Chondrocyte (in vitro differentiated cells): ENCODE data around the gene UNC5B. TPM values are rescaled to one million over a fixed set of nuclear protein-coding genes. Genes with fewer than 3 reads are reported as not detected.

Experiments used
- DNase-seq: peaks from one replicate; pipeline ENCODE4 v3.0.0; 2021; ENCODE audit warnings: mixed read lengths, low spot score
- H3K27ac Mint-ChIP-seq: one replicate; pipeline ENCODE4 v1.8.0; 2021; ENCODE audit warnings: mild to moderate bottlenecking, moderate library complexity, mixed read lengths; ENCODE audit not compliant: unreplicated experiment
- H3K27me3 Mint-ChIP-seq: 2 replicates; pipeline ENCODE4 v1.8.0; 2021; ENCODE audit warnings: low read depth, mixed read lengths
- H3K36me3 Mint-ChIP-seq: 2 replicates; pipeline ENCODE4 v1.8.0; 2021; ENCODE audit warnings: low read depth, mixed read lengths
- H3K4me1 Mint-ChIP-seq: 2 replicates; pipeline ENCODE4 v1.8.0; 2021; ENCODE audit warnings: low read depth, mild to moderate bottlenecking, mixed read lengths
- H3K4me3 Mint-ChIP-seq: one replicate; pipeline ENCODE4 v1.8.0; 2021; ENCODE audit warnings: mild to moderate bottlenecking, moderate library complexity, mixed read lengths; ENCODE audit not compliant: unreplicated experiment
- H3K9me3 Mint-ChIP-seq: 2 replicates; pipeline ENCODE4 v1.8.0; 2021; ENCODE audit warnings: low read depth, mixed read lengths
- total RNA-seq: library from RNA; stranded (reverse); gene quantifications from 3 replicates; pipeline ENCODE4 v1.2.1, GENCODE V29; 2021
- TF ChIP-seq, protein P1 (sequence below): fragments of 200-600 bp; sonication (generic); IDR thresholded peaks from 2 replicates; pipeline ENCODE4 v1.5.0; 2021; ENCODE audit warnings: antibody characterized with exemption, mild to moderate bottlenecking, moderate library complexity

Gene UNC5B
- total RNA-seq, 1 donor from 2014 or later: 57.9 TPM

DNA sequence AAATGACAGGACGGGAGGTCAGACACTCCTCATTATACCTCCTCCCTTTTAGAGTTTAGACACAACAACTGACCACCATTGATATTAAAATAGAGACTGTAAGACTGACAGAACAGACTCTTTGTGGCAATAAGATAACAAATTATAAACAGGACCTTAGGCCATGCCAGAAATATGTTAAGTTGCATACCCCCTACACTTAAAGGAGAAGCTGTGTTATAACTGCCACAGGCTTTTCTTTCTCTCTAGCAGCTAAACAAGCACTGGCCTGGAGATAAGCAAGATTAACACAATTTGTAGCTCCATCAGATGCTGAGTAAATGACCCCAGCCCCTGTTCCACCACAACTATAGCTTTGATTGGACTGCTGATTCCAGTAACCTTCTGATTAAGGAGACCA lies 10.5 kb upstream of the UNC5B start:
- Mint-ChIP-seq H3K36me3 (peaks cover 3% of the 10 kb centered on the region), H3K27me3 (peaks cover 18% of the 10 kb centered on the region)

DNA sequence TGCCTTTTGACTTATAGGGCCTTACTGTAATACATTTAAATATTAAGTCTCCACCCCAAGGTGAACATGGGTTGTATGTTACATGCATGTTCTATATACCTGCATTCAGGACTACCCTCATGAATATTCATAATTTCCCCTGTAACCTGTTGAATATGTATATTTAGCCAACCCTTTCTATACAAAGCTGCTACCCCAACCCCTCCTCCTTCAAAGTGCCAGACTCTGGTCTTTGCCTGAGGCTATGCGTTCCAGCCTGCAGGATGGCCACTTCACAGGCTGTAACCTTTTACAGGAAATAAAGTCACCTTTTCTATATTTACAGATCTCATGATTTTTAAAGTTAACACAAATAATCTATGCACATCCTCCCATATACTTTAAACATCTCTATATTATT lies 10.1 kb upstream of the UNC5B start:
- H3K27me3 Mint-ChIP-seq: peaks cover 20% of the 10 kb centered on the region
- DNase-seq: no peak
- peaks cover 12% of the 10 kb centered on the region for H3K4me1 Mint-ChIP-seq
- peaks cover 3% of the 10 kb centered on the region for H3K36me3 Mint-ChIP-seq
- TF ChIP-seq, protein P1, sequence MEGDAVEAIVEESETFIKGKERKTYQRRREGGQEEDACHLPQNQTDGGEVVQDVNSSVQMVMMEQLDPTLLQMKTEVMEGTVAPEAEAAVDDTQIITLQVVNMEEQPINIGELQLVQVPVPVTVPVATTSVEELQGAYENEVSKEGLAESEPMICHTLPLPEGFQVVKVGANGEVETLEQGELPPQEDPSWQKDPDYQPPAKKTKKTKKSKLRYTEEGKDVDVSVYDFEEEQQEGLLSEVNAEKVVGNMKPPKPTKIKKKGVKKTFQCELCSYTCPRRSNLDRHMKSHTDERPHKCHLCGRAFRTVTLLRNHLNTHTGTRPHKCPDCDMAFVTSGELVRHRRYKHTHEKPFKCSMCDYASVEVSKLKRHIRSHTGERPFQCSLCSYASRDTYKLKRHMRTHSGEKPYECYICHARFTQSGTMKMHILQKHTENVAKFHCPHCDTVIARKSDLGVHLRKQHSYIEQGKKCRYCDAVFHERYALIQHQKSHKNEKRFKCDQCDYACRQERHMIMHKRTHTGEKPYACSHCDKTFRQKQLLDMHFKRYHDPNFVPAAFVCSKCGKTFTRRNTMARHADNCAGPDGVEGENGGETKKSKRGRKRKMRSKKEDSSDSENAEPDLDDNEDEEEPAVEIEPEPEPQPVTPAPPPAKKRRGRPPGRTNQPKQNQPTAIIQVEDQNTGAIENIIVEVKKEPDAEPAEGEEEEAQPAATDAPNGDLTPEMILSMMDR: no peak
- H3K4me3 Mint-ChIP-seq: no peak overlapping the region
- H3K27ac Mint-ChIP-seq: no peak overlapping the region
- H3K9me3 Mint-ChIP-seq: peaks cover 17% of the 10 kb centered on the region

More for the DNA sequence above, 10.5 kb upstream of the UNC5B start:
- TF ChIP-seq, protein P1: no peak
- Mint-ChIP-seq H3K4me1 (peaks cover 12% of the 10 kb centered on the region), H3K9me3 (peaks cover 21% of the 10 kb centered on the region), H3K27ac (no peak overlapping the region), H3K4me3 (no peak overlapping the region)
- no peak for DNase-seq

DNA sequence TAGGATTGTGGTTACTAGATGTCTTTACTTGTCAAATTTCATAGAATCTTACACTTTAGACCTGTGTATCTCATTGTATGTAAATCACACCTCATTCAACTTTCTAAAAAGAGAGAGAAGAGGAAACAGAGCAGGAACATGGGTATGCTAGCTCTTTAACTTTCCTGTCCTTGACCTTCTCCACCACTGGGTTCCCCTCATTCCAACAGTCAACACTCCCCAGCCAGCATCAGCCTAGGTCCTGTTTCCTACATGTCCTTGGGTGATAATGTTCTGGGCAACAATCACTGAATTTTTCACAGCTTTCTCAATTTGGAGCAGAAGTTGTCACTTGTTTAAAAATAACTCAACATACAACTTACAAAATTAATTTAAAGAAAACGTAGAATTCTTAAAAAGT lies 9.2 kb upstream of the UNC5B start:
- H3K27ac Mint-ChIP-seq: no peak overlapping the region

DNA sequence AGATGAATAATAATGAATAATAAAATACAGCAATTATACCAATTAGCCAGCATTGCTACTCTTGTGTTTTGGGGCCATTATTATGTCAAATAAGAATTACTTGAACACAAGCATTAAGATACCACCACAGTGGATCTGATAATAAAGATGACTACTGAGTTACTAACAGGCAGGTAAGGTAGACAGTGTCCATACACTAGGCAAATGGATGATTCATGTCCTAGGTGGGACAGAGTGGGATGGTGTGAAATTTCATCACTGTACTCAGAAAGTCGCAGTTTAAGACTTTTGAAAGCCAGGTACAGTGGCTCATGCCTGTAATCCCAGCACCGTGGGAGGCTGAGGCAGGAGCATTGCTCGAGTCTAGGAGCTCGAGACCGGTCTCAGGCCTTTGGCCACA lies 8.7 kb upstream of the UNC5B start:
- H3K27ac Mint-ChIP-seq: no peak overlapping the region
- H3K9me3 Mint-ChIP-seq: peaks cover 4% of the 10 kb centered on the region
- peaks cover 20% of the 10 kb centered on the region for H3K27me3 Mint-ChIP-seq
- H3K4me1 Mint-ChIP-seq: peaks cover 12% of the 10 kb centered on the region
- no peak for DNase-seq
- H3K4me3 Mint-ChIP-seq: no peak overlapping the region
- peaks cover 2% of the 10 kb centered on the region for H3K36me3 Mint-ChIP-seq
- TF ChIP-seq, protein P1: no peak

More for the DNA sequence above, 9.2 kb upstream of the UNC5B start:
- Mint-ChIP-seq H3K4me1 (peaks cover 12% of the 10 kb centered on the region), H3K4me3 (no peak overlapping the region), H3K36me3 (peaks cover 3% of the 10 kb centered on the region), H3K9me3 (peaks cover 10% of the 10 kb centered on the region), H3K27me3 (peaks cover 20% of the 10 kb centered on the region)
- no peak for DNase-seq
- TF ChIP-seq, protein P1: no peak

DNA sequence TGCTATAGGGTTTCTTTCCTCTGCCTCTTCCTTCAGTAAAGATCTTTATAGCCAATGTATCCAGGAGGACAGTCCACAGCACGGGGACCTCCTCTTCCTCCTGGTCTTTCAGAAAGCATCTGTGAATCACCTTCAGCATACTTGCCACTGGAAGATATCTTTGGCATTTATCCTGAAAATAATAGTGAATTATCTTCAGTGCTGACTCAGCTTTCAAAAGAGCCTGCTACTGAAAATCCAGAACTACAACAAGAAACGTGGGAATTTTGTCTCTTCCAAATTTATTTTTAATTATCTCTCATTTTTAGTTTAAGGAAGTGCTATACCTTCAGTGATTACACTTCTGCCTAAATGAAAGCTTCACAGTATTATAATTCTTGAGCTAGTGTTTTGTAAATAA lies 7.6 kb upstream of the UNC5B start:
- no peaks in the 10 kb centered on the region for H3K9me3 Mint-ChIP-seq
- no peak overlapping the region for H3K4me3 Mint-ChIP-seq
- DNase-seq: no peak
- H3K4me1 Mint-ChIP-seq: peaks cover 15% of the 10 kb centered on the region
- TF ChIP-seq, protein P1: no peak
- no peaks in the 10 kb centered on the region for H3K36me3 Mint-ChIP-seq
- H3K27me3 Mint-ChIP-seq: peaks cover 16% of the 10 kb centered on the region
- H3K27ac Mint-ChIP-seq: no peak overlapping the region
